Keratinocyte (primary cell): Measurements from ENCODE around the gene NT5DC3. TPM values are rescaled to one million over a fixed set of nuclear protein-coding genes. Genes with fewer than 3 reads are reported as not detected.

Experiments
- DNase-seq: peaks from one replicate; pipeline ENCODE4 v3.0.0-alpha.2; 2011; ENCODE audit warnings: low read depth, missing footprints, low spot score
- FAIRE-seq: peaks from 2 replicates; lab custom pipeline; 2011; peaks lifted over from hg19 to GRCh38; lab: Jason Lieb, UNC
- H2AFZ ChIP-seq: 2 replicates; pipeline ENCODE4 v1.6.0; 2012; ENCODE audit warnings: low read length, control low read depth, inconsistent platforms; ENCODE audit not compliant: control insufficient read depth
- H3K27ac ChIP-seq: 2 replicates; pipeline ENCODE4 v1.5.1; 2011; ENCODE audit warnings: low read length; ENCODE audit not compliant: control insufficient read depth, insufficient read depth
- H3K27me3 ChIP-seq: 3 replicates; pipeline ENCODE4 v1.6.0; 2011; ENCODE audit warnings: low read length; ENCODE audit not compliant: control insufficient read depth, insufficient read depth; ENCODE audit errors: extremely low read depth
- H3K36me3 ChIP-seq, 2 experiments: 2 replicates in 1 of 2; 3 replicates in 1 of 2; pipeline ENCODE4 v1.5.1; 2011; ENCODE audit warnings: low read length in 2 of 2, mild to moderate bottlenecking in 1 of 2; ENCODE audit not compliant: control insufficient read depth in 2 of 2, insufficient read depth in 2 of 2; ENCODE audit errors: extremely low read depth in 1 of 2
- H3K4me1 ChIP-seq: 3 replicates; pipeline ENCODE4 v1.5.1; 2011; ENCODE audit warnings: low read length; ENCODE audit not compliant: control insufficient read depth, insufficient read depth; ENCODE audit errors: extremely low read depth
- H3K4me2 ChIP-seq: 3 replicates; pipeline ENCODE4 v1.6.0; 2011; ENCODE audit warnings: low read depth, low read length; ENCODE audit not compliant: control insufficient read depth, insufficient read depth; ENCODE audit errors: extremely low read depth
- H3K4me3 ChIP-seq, 3 experiments: fragments of 200-600 bp in 1 of 3; sonication (generic) in 1 of 3; 2 replicates in 2 of 3; 3 replicates in 1 of 3; pipeline ENCODE4 v1.5.1; 2011 to 2016; ENCODE audit warnings: low read length in 3 of 3, mild to moderate bottlenecking in 3 of 3, control low read depth in 2 of 3, inconsistent platforms in 1 of 3, low read depth in 1 of 3, mixed read lengths in 1 of 3, mixed run types in 1 of 3, moderate library complexity in 1 of 3; ENCODE audit not compliant: control insufficient read depth in 2 of 3, insufficient read depth in 2 of 3; ENCODE audit errors: extremely low read depth in 1 of 3
- H3K79me2 ChIP-seq: 2 replicates; pipeline ENCODE4 v1.6.0; 2012; ENCODE audit warnings: low read length; ENCODE audit not compliant: control insufficient read depth, insufficient read depth
- H3K9ac ChIP-seq: 3 replicates; pipeline ENCODE4 v1.6.0; 2011; ENCODE audit warnings: low read length; ENCODE audit not compliant: control insufficient read depth, insufficient read depth; ENCODE audit errors: extremely low read depth
- H3K9me1 ChIP-seq: 3 replicates; pipeline ENCODE4 v1.6.0; 2011; ENCODE audit warnings: low read length; ENCODE audit not compliant: control insufficient read depth, insufficient read depth; ENCODE audit errors: extremely low read depth
- H3K9me3 ChIP-seq: 2 replicates; pipeline ENCODE4 v1.5.1; 2012; ENCODE audit warnings: low read depth, low read length; ENCODE audit not compliant: control insufficient read depth
- H4K20me1 ChIP-seq: 3 replicates; pipeline ENCODE4 v1.6.0; 2011; ENCODE audit warnings: low read length; ENCODE audit not compliant: control insufficient read depth, insufficient read depth; ENCODE audit errors: extremely low read depth
- EZH2 ChIP-seq: IDR thresholded peaks from one replicate; pipeline ENCODE4 v1.6.1; 2012; ENCODE audit warnings: inconsistent platforms, mild to moderate bottlenecking, low read length, moderate library complexity
- dilution Hi-C: fragments of 300-500 bp; cut with MboI; formaldehyde crosslinking; loops from one replicate; pipeline ENCODE4 v1.7.0; 2020; ENCODE audit warnings: low sequenced_read_pairs; ENCODE audit not compliant: extremely low pct_ligation_motif_present
- polyA plus RNA-seq, 5 experiments: library from polyadenylated mRNA; depleted of rRNA in 3 of 5; stranded (reverse) in 3 of 5; stranded (forward) in 1 of 5; unstranded in 1 of 5; fragments of >200 nt; gene quantifications; 1 replicate in 1 of 5; 2 replicates in 3 of 5; 3 replicates in 1 of 5; pipeline versions ENCODE4 v1.2.1 to v1.2.3, GENCODE V29; 2011 to 2012; ENCODE audit warnings: missing spikeins in 2 of 5, low read depth in 1 of 5, low replicate concordance in 1 of 5
- TF ChIP-seq, protein P1 (sequence below), 3 experiments: IDR thresholded peaks in 1 of 3; conservative IDR thresholded peaks in 1 of 3; optimal IDR thresholded peaks in 1 of 3; 2 replicates in 2 of 3; 3 replicates in 1 of 3; pipeline versions ENCODE3 to v1.5.1; 2011; ENCODE audit warnings: low read length in 3 of 3, mild to moderate bottlenecking in 3 of 3, moderate library complexity in 2 of 3, control low read depth in 1 of 3, inconsistent platforms in 1 of 3; ENCODE audit not compliant: insufficient read depth in 2 of 3; ENCODE audit errors: extremely low read depth in 1 of 3

The NT5DC3 gene
- polyA plus RNA-seq, 1 donor (not counting 4 experiments of a cell fraction or from before 2014, with no cell fraction given), result 12.8 TPM

DNA sequence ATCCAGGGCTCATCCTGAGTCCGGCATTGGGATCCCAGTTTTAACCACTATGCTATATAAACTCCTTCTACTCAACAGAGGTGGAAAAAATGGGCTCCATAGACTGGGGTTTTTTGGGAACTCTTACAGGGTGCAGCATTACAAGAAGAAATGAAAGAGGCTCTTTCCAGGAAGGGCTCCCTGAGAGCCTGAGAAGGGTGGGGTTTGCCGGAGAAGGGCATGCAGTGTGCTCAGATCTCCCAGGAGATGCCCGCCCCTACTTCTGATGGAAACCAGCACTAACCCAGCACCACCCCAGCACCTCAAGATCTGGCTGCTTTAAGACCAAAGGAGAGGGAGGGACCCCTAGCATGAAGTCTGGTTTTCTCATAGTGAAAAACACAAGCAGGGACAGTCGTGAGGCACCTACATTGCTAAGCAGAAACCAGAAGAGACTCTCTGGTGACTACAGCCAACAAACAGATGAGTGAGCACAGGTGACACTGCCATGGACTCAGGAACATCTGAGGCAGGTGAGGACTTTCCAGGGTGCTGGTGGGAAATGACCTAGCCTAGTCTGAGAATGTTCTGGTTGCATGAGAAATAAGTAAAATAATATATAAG, 45.3 kb upstream of the NT5DC3 start:
- Histone ChIP-seq H2AFZ (no peak overlapping the region), H4K20me1 (no peaks in the 10 kb centered on the region), H3K27me3 (no peaks in the 10 kb centered on the region), H3K4me1 (peaks cover 20% of the 10 kb centered on the region), H3K9ac (no peak overlapping the region), H3K79me2 (no peaks in the 10 kb centered on the region), H3K4me2 (no peak overlapping the region), H3K9me3 (no peaks in the 10 kb centered on the region), H3K4me3 (no peak overlapping the region), H3K9me1 (no peaks in the 10 kb centered on the region), H3K36me3 (no peaks in the 10 kb centered on the region), H3K27ac (no peak overlapping the region)
- DNase-seq (no peak), FAIRE-seq (no peak)
- dilution Hi-C loops, result no loop called here
- no peak for TF ChIP-seq EZH2
- TF ChIP-seq, protein P1, sequence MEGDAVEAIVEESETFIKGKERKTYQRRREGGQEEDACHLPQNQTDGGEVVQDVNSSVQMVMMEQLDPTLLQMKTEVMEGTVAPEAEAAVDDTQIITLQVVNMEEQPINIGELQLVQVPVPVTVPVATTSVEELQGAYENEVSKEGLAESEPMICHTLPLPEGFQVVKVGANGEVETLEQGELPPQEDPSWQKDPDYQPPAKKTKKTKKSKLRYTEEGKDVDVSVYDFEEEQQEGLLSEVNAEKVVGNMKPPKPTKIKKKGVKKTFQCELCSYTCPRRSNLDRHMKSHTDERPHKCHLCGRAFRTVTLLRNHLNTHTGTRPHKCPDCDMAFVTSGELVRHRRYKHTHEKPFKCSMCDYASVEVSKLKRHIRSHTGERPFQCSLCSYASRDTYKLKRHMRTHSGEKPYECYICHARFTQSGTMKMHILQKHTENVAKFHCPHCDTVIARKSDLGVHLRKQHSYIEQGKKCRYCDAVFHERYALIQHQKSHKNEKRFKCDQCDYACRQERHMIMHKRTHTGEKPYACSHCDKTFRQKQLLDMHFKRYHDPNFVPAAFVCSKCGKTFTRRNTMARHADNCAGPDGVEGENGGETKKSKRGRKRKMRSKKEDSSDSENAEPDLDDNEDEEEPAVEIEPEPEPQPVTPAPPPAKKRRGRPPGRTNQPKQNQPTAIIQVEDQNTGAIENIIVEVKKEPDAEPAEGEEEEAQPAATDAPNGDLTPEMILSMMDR (optimal IDR thresholded peaks at IDR 0.05 in 1 of 3, IDR thresholded peaks at IDR 0.05 in 1 of 3, conservative IDR thresholded peaks at IDR 0.05 in 1 of 3; ENCODE audit: extremely low read depth in 1 of 3, insufficient read depth in 2 of 3, low read length in 3 of 3), result no peak

DNA sequence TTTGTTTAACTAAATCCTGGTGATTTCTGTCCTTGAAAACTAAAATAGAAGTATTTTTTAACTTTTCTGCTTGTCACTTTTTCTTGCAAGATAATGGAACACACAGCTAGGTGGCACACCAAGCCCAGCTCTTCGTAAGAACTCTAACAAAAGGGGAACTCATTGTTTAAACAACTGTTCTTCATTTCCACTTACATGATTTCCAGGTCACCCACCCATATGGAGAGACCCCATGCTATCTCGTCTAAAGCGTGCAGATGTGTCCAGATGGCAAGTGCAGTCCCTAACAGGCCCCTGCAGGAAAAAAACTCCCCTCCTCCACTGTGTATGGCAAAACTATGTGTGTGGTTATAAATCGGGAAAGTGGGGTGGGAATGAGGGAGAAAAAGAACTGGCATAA, 43.3 kb upstream of the NT5DC3 start:
- H3K4me1 ChIP-seq, result peaks cover 34% of the 10 kb centered on the region
- no peaks in the 10 kb centered on the region for H4K20me1 ChIP-seq
- no peaks in the 10 kb centered on the region for H3K27me3 ChIP-seq
- no peaks in the 10 kb centered on the region for H3K36me3 ChIP-seq
- H3K4me2 ChIP-seq, result no peak overlapping the region
- H2AFZ ChIP-seq, result no peak overlapping the region
- no peak for TF ChIP-seq EZH2
- TF ChIP-seq, protein P1 (optimal IDR thresholded peaks at IDR 0.05 in 1 of 3, IDR thresholded peaks at IDR 0.05 in 1 of 3, conservative IDR thresholded peaks at IDR 0.05 in 1 of 3; ENCODE audit: extremely low read depth in 1 of 3, insufficient read depth in 2 of 3, low read length in 3 of 3), result peak in 2 of 3 experiments; percentile 39 to 56
- FAIRE-seq (peak; percentile 84), DNase-seq (no peak)
- no peaks in the 10 kb centered on the region for H3K9me3 ChIP-seq
- dilution Hi-C loops, result no loop called here
- H3K4me3 ChIP-seq, result no peak overlapping the region
- H3K79me2 ChIP-seq, result no peaks in the 10 kb centered on the region
- no peaks in the 10 kb centered on the region for H3K9me1 ChIP-seq
- no peak overlapping the region for H3K9ac ChIP-seq
- no peak overlapping the region for H3K27ac ChIP-seq
